DOHH2 (cell line): ENCODE results near the gene EPB41L1.

Experiments used
- EZH2phosphoT487 ChIP-seq: fragments of 200-600 bp; sonication (generic); IDR thresholded peaks from 2 replicates; pipeline ENCODE4 v1.6.1; 2017; ENCODE audit warnings: borderline replicate concordance, mild to moderate bottlenecking, antibody characterized with exemption, low read length, moderate library complexity, mixed read lengths
- TF ChIP-seq, protein P1 (sequence below): fragments of 200-600 bp; sonication (generic); IDR thresholded peaks from one replicate; pipeline ENCODE4 v1.5.1; 2014; ENCODE audit warnings: antibody characterized with exemption, mild to moderate bottlenecking, low read depth, low read length; ENCODE audit not compliant: poor library complexity, severe bottlenecking

DNA sequence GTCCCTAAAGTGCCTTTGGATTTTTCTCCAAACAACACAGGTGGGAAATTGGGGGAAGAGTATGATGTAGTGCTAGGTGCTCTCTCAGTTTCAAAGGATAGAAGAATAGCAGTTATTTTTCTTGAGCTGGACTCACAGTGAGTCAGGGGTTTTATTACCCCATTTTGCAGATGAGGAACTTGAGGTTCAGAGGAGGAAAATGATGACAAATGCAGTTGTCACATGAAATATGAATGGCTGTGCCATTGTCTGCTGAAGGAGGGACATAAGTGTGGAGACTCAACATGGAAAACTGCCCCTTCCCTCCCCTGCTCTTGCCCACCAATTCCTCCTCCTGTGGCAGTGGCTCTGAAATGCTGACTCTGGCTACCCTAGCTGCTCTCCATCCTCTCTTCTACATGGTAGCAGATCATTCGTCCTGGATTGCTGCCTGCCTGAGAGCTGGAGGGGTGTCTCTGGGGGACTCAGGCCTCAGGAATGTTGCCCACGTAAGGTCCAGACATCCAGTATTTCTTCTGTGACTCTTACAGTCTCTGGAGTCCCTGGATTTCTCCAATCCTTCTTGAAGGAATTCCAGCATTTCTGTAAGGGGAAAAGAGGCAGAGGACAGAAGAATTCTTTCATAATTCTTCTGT is 37.6 kb upstream of the EPB41L1 start:
- TF ChIP-seq, protein P1, sequence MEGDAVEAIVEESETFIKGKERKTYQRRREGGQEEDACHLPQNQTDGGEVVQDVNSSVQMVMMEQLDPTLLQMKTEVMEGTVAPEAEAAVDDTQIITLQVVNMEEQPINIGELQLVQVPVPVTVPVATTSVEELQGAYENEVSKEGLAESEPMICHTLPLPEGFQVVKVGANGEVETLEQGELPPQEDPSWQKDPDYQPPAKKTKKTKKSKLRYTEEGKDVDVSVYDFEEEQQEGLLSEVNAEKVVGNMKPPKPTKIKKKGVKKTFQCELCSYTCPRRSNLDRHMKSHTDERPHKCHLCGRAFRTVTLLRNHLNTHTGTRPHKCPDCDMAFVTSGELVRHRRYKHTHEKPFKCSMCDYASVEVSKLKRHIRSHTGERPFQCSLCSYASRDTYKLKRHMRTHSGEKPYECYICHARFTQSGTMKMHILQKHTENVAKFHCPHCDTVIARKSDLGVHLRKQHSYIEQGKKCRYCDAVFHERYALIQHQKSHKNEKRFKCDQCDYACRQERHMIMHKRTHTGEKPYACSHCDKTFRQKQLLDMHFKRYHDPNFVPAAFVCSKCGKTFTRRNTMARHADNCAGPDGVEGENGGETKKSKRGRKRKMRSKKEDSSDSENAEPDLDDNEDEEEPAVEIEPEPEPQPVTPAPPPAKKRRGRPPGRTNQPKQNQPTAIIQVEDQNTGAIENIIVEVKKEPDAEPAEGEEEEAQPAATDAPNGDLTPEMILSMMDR = no peak
- TF ChIP-seq EZH2phosphoT487 = no peak
